CD4-positive, alpha-beta T cell treated with Interleukin-4 for 4 hours (primary cell): ENCODE results near the gene NAB1.
"Not testable (repeated sequence)": the region's sequence is repeated elsewhere in the genome, so short reads cannot be mapped to it uniquely, and the experiment has no call there.

Experiments used
- DNase-seq: peaks from one replicate; pipeline ENCODE4 v3.0.0-alpha.2; 2020

Gene NAB1, protein sequence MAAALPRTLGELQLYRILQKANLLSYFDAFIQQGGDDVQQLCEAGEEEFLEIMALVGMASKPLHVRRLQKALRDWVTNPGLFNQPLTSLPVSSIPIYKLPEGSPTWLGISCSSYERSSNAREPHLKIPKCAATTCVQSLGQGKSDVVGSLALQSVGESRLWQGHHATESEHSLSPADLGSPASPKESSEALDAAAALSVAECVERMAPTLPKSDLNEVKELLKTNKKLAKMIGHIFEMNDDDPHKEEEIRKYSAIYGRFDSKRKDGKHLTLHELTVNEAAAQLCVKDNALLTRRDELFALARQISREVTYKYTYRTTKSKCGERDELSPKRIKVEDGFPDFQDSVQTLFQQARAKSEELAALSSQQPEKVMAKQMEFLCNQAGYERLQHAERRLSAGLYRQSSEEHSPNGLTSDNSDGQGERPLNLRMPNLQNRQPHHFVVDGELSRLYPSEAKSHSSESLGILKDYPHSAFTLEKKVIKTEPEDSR

GRCh38 chr2:190649035-190649797 is at the start of gene NAB1:
NAB1 (plus strand) TSS chr2:190649083; CDS start chr2:190659177, 10,094 bp downstream.
- DNase-seq = peak; percentile 33

DNA sequence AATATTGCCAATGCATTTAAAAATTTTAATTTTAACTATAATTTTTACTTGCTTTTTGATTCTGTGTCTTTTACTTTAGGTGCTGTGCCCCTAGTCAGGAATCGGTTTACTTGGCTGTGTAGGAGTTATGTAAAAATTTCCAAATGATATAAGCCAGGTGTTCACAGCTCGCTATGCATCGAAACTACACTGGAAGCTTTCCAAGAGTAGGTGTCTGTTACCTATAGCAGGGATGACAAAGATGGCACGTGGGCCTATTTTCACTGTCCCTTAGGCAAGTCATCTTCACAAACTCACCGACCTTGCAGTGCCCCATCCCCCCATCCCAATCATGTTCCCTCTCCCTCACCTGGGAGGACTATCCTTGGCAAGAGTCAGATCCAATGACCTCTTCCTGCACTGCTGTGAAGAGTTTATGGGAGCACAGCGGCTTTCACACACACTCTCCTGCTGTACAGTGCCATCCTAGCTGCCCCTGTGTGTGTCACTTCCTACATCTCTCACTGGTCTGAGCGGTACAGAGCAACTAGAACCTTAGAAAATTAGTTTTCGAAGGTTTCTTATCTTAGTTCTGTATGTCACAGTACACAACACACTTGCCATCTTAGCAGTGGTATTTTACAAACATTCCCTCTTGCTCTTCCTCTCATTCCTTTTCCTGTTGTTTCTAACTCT is 49.2 kb upstream of the NAB1 start:
- no peak for DNase-seq

DNA sequence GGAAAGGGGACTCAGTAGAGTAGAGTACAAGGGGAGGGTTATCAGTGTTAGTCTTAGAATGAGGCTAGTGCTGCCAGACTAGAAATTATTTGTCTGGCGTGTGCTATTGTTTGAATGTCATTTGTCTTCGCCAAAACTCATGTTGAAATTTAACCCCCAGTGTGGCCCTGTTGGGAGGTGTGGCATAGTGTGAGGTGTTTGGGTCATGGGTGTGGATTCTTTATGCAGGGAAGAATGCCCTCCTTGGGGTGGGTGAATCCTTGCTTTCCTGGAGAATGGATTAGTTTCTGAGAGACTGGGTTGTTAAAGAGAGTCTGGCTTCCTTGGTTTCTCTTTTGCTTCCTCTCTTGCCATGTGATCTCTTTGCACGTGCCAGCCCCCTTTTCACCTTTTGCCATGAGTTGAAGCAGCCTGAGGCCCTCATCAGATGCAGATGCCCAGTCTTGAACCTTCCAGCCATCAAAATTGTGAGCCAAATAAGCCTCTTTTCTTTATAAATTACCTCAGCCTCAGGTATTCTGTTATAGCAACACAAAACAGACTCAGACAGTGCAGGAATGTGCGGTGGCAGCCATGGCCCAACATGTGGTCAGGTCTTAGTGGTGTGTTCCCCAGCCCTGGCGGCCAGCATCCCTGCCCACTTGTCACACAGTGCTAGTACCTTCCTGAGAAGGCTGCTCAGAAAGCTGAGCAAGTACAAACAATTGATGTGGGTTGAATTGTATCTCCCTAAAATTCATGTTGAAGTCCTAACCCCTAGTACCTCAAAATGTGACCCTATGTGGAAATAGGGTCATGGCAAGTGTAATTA is 48.4 kb upstream of the NAB1 start:
- DNase-seq = no peak

GRCh38 chr2:190603374-190603773 is 45.5 kb upstream of the NAB1 start:
- no peak for DNase-seq

- no peak for DNase-seq
These were observed 41.8 kb upstream of the NAB1 start for GRCh38 chr2:190607014-190607597.

GRCh38 chr2:190607657-190608357 is 41.1 kb upstream of the NAB1 start:
- no peak for DNase-seq

- DNase-seq = not testable (repeated sequence)
These were observed 40.0 kb upstream of the NAB1 start for GRCh38 chr2:190608863-190609262.

DNA sequence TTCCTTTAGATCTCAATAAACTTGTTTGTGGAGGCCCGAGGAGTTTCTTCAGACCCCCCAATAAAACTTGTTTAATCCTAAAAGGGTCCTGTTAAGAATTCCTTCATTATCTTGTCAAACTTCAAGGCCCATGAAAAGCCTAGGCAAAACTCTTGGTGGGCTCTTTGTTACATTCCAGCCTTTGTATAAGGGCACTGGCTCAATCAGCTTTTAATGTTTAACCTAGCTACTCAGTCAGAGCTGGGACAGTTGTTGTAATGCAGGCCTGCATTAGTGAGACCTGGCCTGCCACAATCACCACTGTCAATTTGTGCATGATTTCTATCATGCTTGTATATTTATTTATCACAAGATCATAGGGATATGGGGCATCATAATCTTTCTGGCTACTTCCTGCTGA is 39.5 kb upstream of the NAB1 start:
- DNase-seq = not testable (repeated sequence)

- DNase-seq = not testable (repeated sequence)
These were observed 38.4 kb upstream of the NAB1 start for GRCh38 chr2:190610528-190610927.

- no peak for DNase-seq
These were observed 33.2 kb upstream of the NAB1 start for GRCh38 chr2:190615555-190616200.

GRCh38 chr2:190618030-190618429 is 30.9 kb upstream of the NAB1 start:
- DNase-seq = no peak

DNA sequence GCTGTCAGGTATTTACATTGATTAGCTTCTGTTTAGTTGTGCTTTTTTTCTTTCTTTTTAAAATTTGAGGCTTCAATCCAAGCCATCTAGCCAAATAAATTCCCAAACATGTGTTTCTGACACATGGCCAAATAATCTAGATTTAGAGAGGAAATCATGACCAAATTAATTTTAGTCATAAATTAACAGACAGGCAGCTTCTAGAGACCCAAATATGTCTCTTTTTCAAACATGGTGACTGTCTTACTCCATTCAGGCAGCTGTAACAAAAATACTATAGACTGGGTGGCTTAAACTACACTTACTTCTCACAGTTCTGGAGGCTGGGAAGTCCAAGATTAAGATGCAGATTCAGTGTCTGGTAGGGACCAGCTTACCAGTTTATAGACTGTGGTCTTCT is 23.2 kb upstream of the NAB1 start:
- no peak for DNase-seq

- DNase-seq = no peak
These were observed 22.2 kb upstream of the NAB1 start for GRCh38 chr2:190626641-190627210.

GRCh38 chr2:190627448-190628412 is 21.2 kb upstream of the NAB1 start:
- no peak for DNase-seq

DNA sequence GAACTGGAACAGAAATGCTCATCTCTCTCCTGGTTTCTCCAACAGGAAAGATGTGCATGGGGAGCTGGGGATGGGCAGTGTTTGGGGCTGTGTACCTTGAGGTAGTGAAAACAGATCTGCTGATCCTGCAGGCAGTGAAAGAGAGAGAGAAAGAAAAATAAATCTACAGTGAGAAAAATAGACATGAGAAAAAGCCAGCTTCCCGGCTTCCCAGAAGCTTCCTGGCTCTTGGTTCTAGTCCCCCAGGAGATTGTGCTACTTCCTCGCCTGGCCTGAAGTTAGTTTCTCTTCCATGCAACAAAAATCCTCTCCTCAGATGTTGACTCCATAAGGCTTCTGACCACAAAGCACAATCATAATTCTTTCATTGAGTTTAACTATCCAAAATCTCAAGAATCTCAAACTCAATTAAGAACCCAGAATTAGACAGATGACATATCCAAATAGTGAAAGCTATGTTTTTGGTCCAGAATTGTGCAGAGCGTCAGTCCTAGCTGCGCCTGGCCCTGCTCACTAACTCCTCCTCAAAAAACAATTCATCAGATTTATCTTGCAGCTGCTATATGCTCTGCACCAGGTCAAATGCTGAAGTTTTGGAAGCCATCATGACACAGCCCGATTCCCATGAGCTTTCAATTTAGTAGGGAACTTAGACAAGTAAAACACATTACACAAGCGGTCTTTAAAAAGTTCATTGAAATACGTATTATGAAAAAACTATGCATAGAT is 20.1 kb upstream of the NAB1 start:
- no peak for DNase-seq

DNA sequence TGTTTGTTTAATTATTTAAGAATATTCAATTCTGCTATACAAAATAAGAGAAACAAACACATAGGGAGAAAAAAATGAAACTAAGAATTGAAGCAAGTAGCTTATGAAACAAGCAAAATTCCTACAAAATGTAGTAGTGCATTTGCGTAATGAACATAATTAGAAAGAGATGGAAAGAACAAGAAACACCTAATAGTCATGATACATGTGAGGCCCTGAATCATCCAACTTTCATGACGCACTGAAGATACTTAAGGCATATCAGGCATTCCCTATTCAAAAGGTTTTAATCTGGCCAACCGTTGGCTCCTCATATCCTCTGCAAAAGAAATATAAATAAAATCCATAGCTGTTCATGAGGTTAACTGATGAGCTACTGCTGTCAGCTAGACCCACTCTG is 14.5 kb upstream of the NAB1 start:
- no peak for DNase-seq

GRCh38 chr2:190635781-190636180 is 13.1 kb upstream of the NAB1 start:
- peak; percentile 17 for DNase-seq

GRCh38 chr2:190636361-190636760 is 12.5 kb upstream of the NAB1 start:
- no peak for DNase-seq
